ENCODE results near the gene KCNQ2.

The KCNQ2 gene

GRCh38 chr20:63365601-63366389 is 106.7 kb downstream of the KCNQ2 start:
- DNase-seq, result no peak

GRCh38 chr20:63364801-63365585 is 107.5 kb downstream of the KCNQ2 start:
- DNase-seq, result no peak

- DNase-seq, result no peak
These were observed 108.4 kb downstream of the KCNQ2 start for GRCh38 chr20:63363981-63364561.

GRCh38 chr20:63363013-63363957 is 109.2 kb downstream of the KCNQ2 start:
- no peak for DNase-seq

- no peak for DNase-seq
These were observed 109.9 kb downstream of the KCNQ2 start for GRCh38 chr20:63362436-63363009.

GRCh38 chr20:63361519-63362435 is 110.7 kb downstream of the KCNQ2 start:
- no peak for DNase-seq

- no peak for DNase-seq
These were observed 111.5 kb downstream of the KCNQ2 start, which contains the start of gene CHRNA4 for GRCh38 chr20:63360850-63361518. Gene CHRNA4 (minus strand): TSS chr20:63361349. CDS start chr20:63361165, 184 bp downstream.

GRCh38 chr20:63359937-63360849 is 112.3 kb downstream of the KCNQ2 start:
- no peak for DNase-seq

- DNase-seq, result no peak
These were observed 113.1 kb downstream of the KCNQ2 start for GRCh38 chr20:63359164-63359934.

GRCh38 chr20:63357921-63358905 is 114.2 kb downstream of the KCNQ2 start:
- DNase-seq, result no peak

- no peak for DNase-seq
These were observed 115.2 kb downstream of the KCNQ2 start for GRCh38 chr20:63356931-63357879.

- DNase-seq, result no peak
These were observed 115.9 kb downstream of the KCNQ2 start for GRCh38 chr20:63356511-63356910.

- no peak for DNase-seq
These were observed 116.6 kb downstream of the KCNQ2 start for GRCh38 chr20:63355781-63356295.

GRCh38 chr20:63354636-63355350 is 117.7 kb downstream of the KCNQ2 start:
- DNase-seq, result no peak

GRCh38 chr20:63352811-63353221 is 119.6 kb downstream of the KCNQ2 start:
- no peak for DNase-seq

Data from NCI-H510A treated with DMSO at 0.1 percent for 48 hours (cell line).